Measurements from ENCODE around the gene ITPR1.

ITPR1 gene

GRCh38 chr3:4511491-4512262 is 18.5 kb downstream of the ITPR1 start:
- no peak for DNase-seq

- no peak for DNase-seq
These were observed 19.9 kb downstream of the ITPR1 start for GRCh38 chr3:4512895-4513616.

GRCh38 chr3:4514321-4514720 is 21.2 kb downstream of the ITPR1 start:
- DNase-seq: no peak

- no peak for DNase-seq
These were observed 21.8 kb downstream of the ITPR1 start for GRCh38 chr3:4514916-4515315.

GRCh38 chr3:4515916-4516579 is 22.9 kb downstream of the ITPR1 start:
- no peak for DNase-seq

GRCh38 chr3:4517093-4517492 is 23.9 kb downstream of the ITPR1 start:
- no peak for DNase-seq

DNA sequence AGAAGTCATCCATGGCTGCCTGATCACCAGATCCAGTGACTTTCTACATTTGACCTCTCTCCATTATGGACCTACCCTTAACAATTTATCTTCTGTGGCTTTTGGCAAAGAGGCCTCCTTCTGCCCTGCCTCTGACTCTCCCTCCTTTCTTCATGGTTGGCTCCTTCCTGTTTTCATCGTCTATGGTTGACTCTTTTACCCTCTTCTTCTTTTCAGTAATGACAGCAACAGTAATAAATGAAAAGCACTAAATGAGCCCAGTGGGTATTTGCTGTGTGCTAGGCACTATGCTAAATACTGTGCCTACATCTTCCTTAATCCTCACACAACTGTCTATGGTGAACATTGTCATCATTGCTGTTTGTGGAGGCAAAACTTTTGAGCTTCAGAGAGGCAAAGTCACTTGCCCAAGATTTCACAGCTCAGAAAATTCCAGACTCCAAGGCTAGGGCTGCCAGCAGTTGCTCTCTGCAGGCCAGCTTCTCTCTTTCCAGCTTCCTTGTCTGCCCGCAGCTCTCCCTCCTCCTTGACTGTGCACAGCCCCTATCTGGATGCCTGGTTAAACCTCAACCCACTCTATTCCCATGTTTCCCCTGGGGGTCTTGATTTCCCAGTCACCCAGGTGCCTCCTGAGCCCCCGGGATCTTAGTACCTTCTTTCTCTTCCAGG is 24.6 kb downstream of the ITPR1 start:
- DNase-seq: no peak

DNA sequence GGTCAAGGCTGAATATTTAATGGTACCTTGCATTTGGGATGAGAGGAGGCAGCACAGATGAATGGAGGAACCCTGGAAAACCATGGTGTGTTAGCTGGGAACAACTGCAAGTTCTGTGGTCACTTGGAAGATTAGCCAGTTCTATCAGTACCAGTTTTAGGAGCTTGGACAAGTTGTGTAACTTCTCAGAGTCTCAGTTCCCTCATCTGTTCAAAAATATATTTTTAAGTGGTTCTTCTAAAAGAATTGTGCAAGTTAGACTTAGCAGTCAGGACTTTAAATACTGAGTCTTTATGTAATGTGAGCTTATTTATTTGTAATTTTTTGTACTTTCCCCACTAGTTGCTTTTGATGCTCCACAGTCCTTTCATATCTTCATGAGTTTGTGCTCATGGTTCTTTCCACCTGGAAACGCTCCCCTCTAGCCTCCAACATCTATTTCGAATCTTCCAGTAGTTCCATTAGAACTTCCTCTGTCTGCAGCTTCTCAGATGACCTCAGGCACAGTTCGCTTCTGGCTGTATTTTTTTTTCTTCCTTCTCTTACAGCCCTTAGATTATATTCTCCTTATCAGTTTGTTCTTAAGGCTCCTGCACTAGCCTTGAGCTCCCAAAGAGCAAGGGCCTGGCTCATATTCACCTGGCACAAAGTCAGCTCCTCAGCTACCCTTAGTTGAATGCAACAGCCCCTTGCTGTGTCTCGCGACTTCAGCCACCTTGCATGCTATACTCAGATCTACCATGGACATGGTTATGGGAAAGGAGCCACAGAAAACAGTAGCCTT is 27.1 kb downstream of the ITPR1 start:
- no peak for DNase-seq

DNA sequence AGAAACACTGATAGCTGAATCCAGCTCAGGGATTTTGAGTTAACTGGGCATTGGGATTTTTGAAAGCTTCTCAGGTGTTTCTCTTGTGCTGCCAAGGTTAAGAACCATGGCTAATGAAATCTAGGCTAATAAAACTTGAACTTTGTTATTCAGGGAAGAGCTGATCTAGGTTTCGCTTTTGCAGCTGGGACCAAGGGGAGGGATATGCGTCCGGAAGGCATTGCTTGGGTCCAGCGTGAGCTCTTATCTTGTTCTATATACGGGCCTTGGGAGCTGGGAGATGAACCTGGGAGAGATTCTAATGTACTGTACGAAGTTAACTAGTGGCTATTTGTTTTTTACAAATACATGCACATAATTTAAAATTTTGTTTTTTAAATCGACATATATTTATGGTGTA is 29.8 kb downstream of the ITPR1 start:
- no peak for DNase-seq

GRCh38 chr3:4523710-4524698 is 30.9 kb downstream of the ITPR1 start:
- no peak for DNase-seq

GRCh38 chr3:4525560-4526223 is 32.5 kb downstream of the ITPR1 start:
- no peak for DNase-seq

GRCh38 chr3:4528320-4528719 is 35.2 kb downstream of the ITPR1 start:
- no peak for DNase-seq

DNA sequence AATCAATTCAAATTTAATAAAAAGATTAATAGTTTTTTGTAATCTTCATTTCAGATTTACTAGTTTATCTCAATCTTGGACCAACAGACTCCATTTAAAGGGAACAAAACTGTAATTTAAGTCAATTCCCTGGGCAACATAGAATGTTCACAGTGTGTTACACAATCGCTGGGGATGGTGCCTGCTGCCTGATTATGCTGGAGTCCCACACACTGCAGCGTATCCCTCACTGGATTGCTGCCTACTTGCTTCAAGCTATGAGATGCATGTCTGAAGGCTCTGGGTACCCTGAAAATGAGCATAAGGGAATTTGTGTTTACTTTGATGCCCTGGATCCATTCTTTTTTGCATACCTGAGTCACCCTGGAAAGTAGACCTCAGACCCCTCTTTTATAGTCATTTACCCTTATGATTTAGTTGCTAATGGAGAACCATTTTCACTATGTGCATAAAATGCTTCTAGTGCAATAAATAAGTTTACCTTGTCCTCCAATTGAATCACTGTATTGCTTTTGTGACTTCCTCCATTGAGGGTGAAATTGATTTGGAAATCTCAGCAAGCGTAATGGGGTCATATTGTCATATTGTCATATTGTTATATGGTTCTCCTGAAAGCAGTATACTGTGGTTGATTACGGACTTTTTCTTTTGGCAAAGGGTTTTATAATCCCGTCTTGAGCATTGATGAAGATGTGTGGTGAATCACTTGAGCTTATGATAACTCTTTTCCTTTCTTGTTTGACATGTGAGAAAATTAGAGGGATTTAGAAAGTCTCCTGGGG is 35.9 kb downstream of the ITPR1 start:
- DNase-seq: no peak

DNA sequence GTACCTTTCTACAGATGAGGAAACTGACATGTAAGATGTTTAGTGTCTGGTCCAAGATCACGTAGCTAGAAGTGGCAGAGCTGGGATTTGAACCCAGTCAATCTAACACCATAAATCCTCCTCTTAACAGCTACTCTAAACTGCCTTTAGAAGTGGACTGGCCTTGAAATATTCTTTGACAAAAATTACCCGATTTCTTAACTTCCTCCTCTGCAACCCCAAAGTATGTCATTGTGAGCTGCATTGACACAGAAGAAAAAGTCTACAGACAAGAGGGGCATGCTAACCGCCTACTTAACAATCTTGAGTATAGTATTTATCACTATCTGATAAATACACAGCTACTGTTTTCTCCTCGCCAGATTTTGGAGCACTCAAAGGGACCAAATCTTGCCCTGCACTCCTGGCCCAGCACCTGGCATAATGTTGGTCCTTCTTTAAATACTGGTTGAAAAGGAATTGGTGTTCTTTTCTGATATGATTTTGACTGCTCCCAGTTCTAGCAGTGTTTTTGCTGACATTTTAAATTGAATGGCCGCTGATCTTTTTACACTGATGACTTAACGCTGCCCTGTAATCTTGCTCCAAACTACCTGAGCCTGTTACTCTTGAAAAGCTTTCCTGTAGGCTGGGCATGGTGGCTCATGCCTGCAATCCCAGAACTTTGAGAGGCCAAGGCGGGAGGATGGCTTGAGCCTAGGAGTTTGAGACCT is 36.9 kb downstream of the ITPR1 start:
- no peak for DNase-seq

DNA sequence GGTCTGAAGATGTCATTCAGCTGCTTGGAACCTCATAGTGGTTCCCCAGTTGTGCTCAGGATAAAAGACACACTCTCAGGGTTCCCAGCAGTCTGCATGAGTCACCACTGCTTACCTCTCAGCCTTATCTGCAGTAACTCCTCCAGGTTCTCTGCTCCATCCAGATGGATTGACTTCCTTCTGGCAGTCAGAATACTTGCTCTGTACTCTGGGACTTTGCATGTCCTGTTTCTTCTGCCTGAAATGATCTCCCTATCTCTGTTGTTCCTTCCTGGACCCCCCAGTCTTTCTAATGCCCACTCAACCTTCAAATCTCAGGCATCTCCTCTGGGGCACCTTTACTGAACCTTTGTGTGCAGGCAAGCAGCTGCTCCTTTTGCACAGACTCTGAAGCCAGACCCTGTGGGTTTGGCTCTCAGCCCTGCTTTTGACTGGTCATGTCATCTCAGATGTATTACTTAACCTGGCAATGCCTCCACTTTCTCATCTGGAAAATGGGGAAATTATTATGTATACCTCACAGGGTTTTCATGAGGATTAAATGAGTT is 38.4 kb downstream of the ITPR1 start:
- no peak for DNase-seq

GRCh38 chr3:4532535-4533112 is 39.5 kb downstream of the ITPR1 start:
- DNase-seq: no peak

DNA sequence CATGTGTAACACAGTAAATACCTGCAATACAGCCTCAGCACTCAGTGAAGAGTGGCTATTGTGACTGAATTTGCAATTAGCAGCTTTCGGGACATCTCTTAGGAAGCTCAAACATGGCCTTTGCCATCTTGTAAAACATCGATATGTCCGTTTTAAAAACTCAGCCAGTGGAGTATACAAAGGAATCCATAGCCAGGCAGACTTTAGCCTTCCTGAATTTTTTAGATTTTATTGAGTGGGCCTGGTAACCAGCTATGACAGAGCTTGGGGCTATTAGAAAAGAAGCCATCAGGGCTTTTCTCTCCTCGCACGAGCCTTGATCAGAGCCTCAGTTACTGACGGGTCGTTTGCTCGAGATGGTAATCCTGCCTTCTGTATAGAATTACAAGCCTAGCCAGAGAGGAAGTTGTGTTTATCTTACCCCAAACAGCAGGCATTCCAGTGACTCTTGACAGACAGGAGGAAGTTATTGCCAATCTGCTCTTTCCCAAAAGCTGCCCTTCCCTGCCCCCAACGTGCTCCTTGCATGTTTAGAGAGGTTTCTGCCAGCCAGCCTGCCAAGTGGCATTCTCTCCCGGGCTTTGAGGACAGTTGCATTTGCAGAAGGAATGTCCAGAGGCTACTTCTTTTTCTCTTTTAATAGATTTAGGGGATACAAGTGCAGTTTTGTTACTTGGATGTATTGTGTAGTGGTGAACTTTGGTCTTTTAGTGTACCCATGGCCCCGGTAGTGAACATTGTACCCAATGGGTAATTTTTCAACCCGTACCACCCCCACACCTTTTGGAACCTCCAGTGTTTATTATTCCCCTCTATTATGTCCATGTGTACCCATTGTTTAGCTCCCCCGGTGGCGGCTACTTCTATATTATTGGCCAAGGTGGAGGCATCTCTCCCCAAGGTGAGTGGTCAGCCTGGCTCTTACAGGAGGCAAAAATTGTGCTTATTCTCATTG is 40.6 kb downstream of the ITPR1 start:
- DNase-seq: no peak
